Endothelial cell of umbilical vein (primary cell): ENCODE data around the gene SLC24A3. TPM values are rescaled to one million over a fixed set of nuclear protein-coding genes. Genes with fewer than 3 reads are reported as not detected.

Source experiments
- BruUV-seq: library from RNA; stranded (reverse); fragments of 400-500 nt; replicated peaks from 2 replicates; lab custom pipeline; 2021; lab: Mats Ljungman, UMichigan
- CTCF ChIA-PET: fragments of 300-600, 350-600 bp; sonication (Branson Sonifier 250); formaldehyde crosslinking; loops from one replicate; lab custom pipeline; 2021; ENCODE audit warnings: antibody characterized with exemption, inconsistent platforms; lab: Charles Lee
- POLR2A ChIA-PET: fragments of 300-600, 350-600 bp; sonication (Branson Sonifier 250); formaldehyde crosslinking; loops from one replicate; lab custom pipeline; 2021; ENCODE audit warnings: antibody characterized with exemption, inconsistent platforms; lab: Charles Lee
- DNase-seq: peaks from one replicate; pipeline ENCODE4 v3.0.0-alpha.2; 2011; ENCODE audit warnings: low read depth, low spot score
- FAIRE-seq: peaks from 2 replicates; lab custom pipeline; 2011; peaks lifted over from hg19 to GRCh38; lab: Jason Lieb, UNC
- H2AFZ ChIP-seq: 2 replicates; pipeline ENCODE4 v1.6.0; 2012; ENCODE audit warnings: low read depth, low read length, control low read depth, inconsistent platforms
- H3K27ac ChIP-seq: 2 replicates; pipeline ENCODE4 v1.5.1; 2011; ENCODE audit warnings: low read depth, mild to moderate bottlenecking, control low read depth, low read length, moderate library complexity; ENCODE audit not compliant: insufficient read depth
- H3K27me3 ChIP-seq, 2 experiments: 2 replicates each; pipeline versions ENCODE4 v1.6.0 to v1.6.1; 2011; ENCODE audit warnings: low read length in 2 of 2, mixed read lengths in 1 of 2; ENCODE audit not compliant: control insufficient read depth in 2 of 2, insufficient read depth in 2 of 2
- H3K36me3 ChIP-seq, 2 experiments: 2 replicates in 1 of 2; 3 replicates in 1 of 2; pipeline ENCODE4 v1.5.1; 2011; ENCODE audit warnings: low read length in 2 of 2, mild to moderate bottlenecking in 1 of 2, moderate library complexity in 1 of 2; ENCODE audit not compliant: control insufficient read depth in 2 of 2, insufficient read depth in 2 of 2; ENCODE audit errors: extremely low read depth in 1 of 2
- H3K4me1 ChIP-seq: 3 replicates; pipeline ENCODE4 v1.5.1; 2011; ENCODE audit warnings: mild to moderate bottlenecking, low read length; ENCODE audit not compliant: control insufficient read depth, insufficient read depth; ENCODE audit errors: extremely low read depth
- H3K4me2 ChIP-seq: 2 replicates; pipeline ENCODE4 v1.6.1; 2011; ENCODE audit warnings: low read length, control low read depth, mixed read lengths; ENCODE audit not compliant: insufficient read depth
- H3K4me3 ChIP-seq, 3 experiments: fragments of 200-600 bp in 1 of 3; sonication (generic), shearing (Covaris generic) in 1 of 3; replicated peaks in 1 of 3; 2 replicates each; pipeline ENCODE4 v1.5.1; 2011 to 2016; ENCODE audit warnings: control low read depth in 3 of 3, low read length in 3 of 3, mild to moderate bottlenecking in 2 of 3, inconsistent platforms in 1 of 3, low read depth in 1 of 3, moderate library complexity in 1 of 3; ENCODE audit not compliant: insufficient read depth in 1 of 3
- H3K79me2 ChIP-seq: 2 replicates; pipeline ENCODE4 v1.6.0; 2012; ENCODE audit warnings: low read length, inconsistent platforms; ENCODE audit not compliant: control insufficient read depth, insufficient read depth
- H3K9ac ChIP-seq: replicated peaks from 2 replicates; pipeline ENCODE3; 2011; ENCODE audit warnings: low read length, control low read depth; ENCODE audit not compliant: insufficient read depth; ENCODE audit errors: extremely low read depth
- H3K9me1 ChIP-seq: replicated peaks from 3 replicates; pipeline ENCODE4 v1.6.0; 2011; ENCODE audit warnings: mild to moderate bottlenecking, low read length; ENCODE audit not compliant: control insufficient read depth, insufficient read depth; ENCODE audit errors: extremely low read depth
- H3K9me3 ChIP-seq: replicated peaks from 2 replicates; pipeline ENCODE4 v1.5.1; 2012; ENCODE audit warnings: low read length, inconsistent platforms; ENCODE audit not compliant: control insufficient read depth, insufficient read depth
- H4K20me1 ChIP-seq: replicated peaks from 2 replicates; pipeline ENCODE3; 2011; ENCODE audit warnings: mild to moderate bottlenecking, low read length; ENCODE audit not compliant: control insufficient read depth, insufficient read depth; ENCODE audit errors: extremely low read depth
- EZH2 ChIP-seq: IDR thresholded peaks from 2 replicates; pipeline ENCODE4 v1.6.1; 2012; ENCODE audit warnings: borderline replicate concordance, low read depth, mild to moderate bottlenecking, moderate library complexity, low read length, inconsistent platforms; ENCODE audit not compliant: severe bottlenecking
- FOS ChIP-seq: IDR thresholded peaks from 2 replicates; pipeline ENCODE4 v1.6.1; 2011; ENCODE audit warnings: mild to moderate bottlenecking, low read length, moderate library complexity, borderline replicate concordance; ENCODE audit not compliant: insufficient read depth
- GATA2 ChIP-seq: IDR thresholded peaks from 2 replicates; pipeline ENCODE4 v1.7.0; 2011; ENCODE audit warnings: low read depth, mild to moderate bottlenecking, moderate library complexity, mixed read lengths, low read length; ENCODE audit not compliant: insufficient read length, insufficient read depth
- JUN ChIP-seq: IDR thresholded peaks from 2 replicates; pipeline ENCODE4 v1.6.1; 2011; ENCODE audit warnings: borderline replicate concordance, low read depth; ENCODE audit not compliant: insufficient read length, insufficient read depth
- MAX ChIP-seq: IDR thresholded peaks from 2 replicates; pipeline ENCODE4 v1.6.1; 2011; ENCODE audit not compliant: insufficient read depth, insufficient read length
- MYC ChIP-seq: IDR thresholded peaks from one replicate; pipeline ENCODE4 v1.6.1; 2011; ENCODE audit warnings: mild to moderate bottlenecking, low read depth, low read length
- POLR2A ChIP-seq: IDR thresholded peaks from 2 replicates; pipeline ENCODE4 v1.6.1; 2012; ENCODE audit warnings: low read depth, mild to moderate bottlenecking, control low read depth, low read length
- POLR2AphosphoS5 ChIP-seq: IDR thresholded peaks from 2 replicates; pipeline ENCODE4 v1.6.1; 2012; ENCODE audit warnings: low read depth, mild to moderate bottlenecking, control low read depth, low read length, moderate library complexity; ENCODE audit not compliant: insufficient read depth
- dilution Hi-C: fragments of 300-500 bp; cut with MboI; formaldehyde crosslinking; loops from one replicate; pipeline ENCODE4 v1.15.0; 2019; ENCODE audit warnings: low sequenced_read_pairs; ENCODE audit not compliant: extremely low pct_ligation_motif_present
- intact Hi-C: fragments of 100-400 bp; cut with micrococcal nuclease; formaldehyde crosslinking; loops from one replicate; pipeline ENCODE4 v1.10.0; 2022
- polyA plus RNA-seq, 4 experiments: library from polyadenylated mRNA; depleted of rRNA in 3 of 4; stranded (reverse) in 3 of 4; unstranded in 1 of 4; fragments of >200 nt; gene quantifications; 2 replicates each; pipeline versions ENCODE4 v1.2.1 to v1.2.3, GENCODE V29; 2011 to 2012; ENCODE audit warnings: missing spikeins in 1 of 4
- total RNA-seq: library from RNA; stranded (reverse); gene quantifications from 2 replicates; pipeline ENCODE4 v1.2.3, GENCODE V29; 2021
- TF ChIP-seq, protein P1 (sequence below), 2 donors: IDR thresholded peaks; 1 replicate in 1 of 2; 2 replicates in 1 of 2; pipeline ENCODE4 v1.5.1; 2011; ENCODE audit warnings: low read length in 2 of 2, mild to moderate bottlenecking in 2 of 2, moderate library complexity in 2 of 2, control low read depth in 1 of 2, inconsistent platforms in 1 of 2, low read depth in 1 of 2; ENCODE audit not compliant: insufficient read depth in 1 of 2; ENCODE audit errors: extremely low read depth in 1 of 2

Gene SLC24A3
- total and polyA plus RNA-seq, 2 donors (not counting 3 experiments of a cell fraction or from before 2014, with no cell fraction given): not detected

DNA sequence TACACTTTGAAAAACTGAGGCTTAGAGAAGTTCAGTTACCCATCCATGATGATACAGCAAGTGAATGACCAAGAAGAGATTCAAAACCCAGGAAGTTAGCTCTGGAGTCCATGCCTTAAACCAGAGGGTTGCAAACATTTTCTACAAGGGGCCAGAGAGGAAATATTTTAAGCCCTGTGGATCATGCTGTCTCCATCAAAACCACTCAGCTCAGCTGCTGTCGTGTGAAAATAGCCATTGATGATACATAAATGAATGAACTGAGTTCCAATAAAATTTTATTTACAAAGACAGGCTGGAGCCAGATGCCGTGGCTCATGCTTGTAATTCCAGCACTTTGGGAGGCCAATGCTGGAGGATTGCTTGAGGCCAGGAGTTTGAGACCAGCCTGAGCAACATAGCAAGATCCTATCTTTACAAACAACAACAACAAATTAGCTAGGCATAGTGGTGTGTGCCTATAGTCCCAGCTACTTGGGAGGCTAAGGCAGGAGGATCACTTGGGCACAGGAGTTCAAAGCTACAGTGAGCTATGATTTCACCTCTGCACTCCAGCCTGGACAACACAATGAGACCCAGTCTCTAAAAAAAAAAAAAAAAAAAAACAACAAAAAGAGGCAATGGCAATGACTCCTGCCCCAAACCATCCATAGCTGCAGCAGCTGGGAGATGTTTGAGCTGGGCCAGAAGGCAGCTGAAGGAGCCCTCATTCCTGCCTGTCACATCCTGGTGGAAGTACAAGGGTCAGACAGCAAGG is 501.6 kb downstream of the SLC24A3 start:
- H3K9me1 ChIP-seq: no peaks in the 10 kb centered on the region
- H2AFZ ChIP-seq: no peak overlapping the region
- H3K79me2 ChIP-seq: no peaks in the 10 kb centered on the region
- BruUV-seq: no TSS peak
- TF ChIP-seq EZH2: no peak
- TF ChIP-seq, protein P1, sequence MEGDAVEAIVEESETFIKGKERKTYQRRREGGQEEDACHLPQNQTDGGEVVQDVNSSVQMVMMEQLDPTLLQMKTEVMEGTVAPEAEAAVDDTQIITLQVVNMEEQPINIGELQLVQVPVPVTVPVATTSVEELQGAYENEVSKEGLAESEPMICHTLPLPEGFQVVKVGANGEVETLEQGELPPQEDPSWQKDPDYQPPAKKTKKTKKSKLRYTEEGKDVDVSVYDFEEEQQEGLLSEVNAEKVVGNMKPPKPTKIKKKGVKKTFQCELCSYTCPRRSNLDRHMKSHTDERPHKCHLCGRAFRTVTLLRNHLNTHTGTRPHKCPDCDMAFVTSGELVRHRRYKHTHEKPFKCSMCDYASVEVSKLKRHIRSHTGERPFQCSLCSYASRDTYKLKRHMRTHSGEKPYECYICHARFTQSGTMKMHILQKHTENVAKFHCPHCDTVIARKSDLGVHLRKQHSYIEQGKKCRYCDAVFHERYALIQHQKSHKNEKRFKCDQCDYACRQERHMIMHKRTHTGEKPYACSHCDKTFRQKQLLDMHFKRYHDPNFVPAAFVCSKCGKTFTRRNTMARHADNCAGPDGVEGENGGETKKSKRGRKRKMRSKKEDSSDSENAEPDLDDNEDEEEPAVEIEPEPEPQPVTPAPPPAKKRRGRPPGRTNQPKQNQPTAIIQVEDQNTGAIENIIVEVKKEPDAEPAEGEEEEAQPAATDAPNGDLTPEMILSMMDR (IDR thresholded peaks at IDR 0.05; ENCODE audit: extremely low read depth in 1 of 2, insufficient read depth in 1 of 2, low read depth in 1 of 2, low read length in 2 of 2): no peak
- no peak for TF ChIP-seq POLR2A
- TF ChIP-seq POLR2AphosphoS5: no peak
- TF ChIP-seq MYC: no peak
- no peak for TF ChIP-seq MAX
- TF ChIP-seq GATA2: no peak
- no peak for TF ChIP-seq JUN
- TF ChIP-seq FOS: no peak
- POLR2A ChIA-PET: no interaction called here
- no peak overlapping the region for H3K4me3 ChIP-seq
- no peak for FAIRE-seq
- CTCF ChIA-PET: interaction anchor here (0.6 to 1.7 kb wide), 8 partner anchors 11 to 281 kb away, joined by 3 to 8 read pairs (median 3); no protein-coding TSS in a partner anchor
- peaks cover 7 to 10% of the 10 kb centered on the region in 2 experiments for H3K27me3 ChIP-seq
- intact Hi-C loops (no loop called here), dilution Hi-C loops (no loop called here)
- no peak overlapping the region for H3K27ac ChIP-seq
- DNase-seq: no peak
- no peak overlapping the region for H3K4me2 ChIP-seq
- H3K9ac ChIP-seq: no peak overlapping the region
- H3K36me3 ChIP-seq: no peaks in the 10 kb centered on the region
- H4K20me1 ChIP-seq: no peaks in the 10 kb centered on the region
- H3K4me1 ChIP-seq: no peaks in the 10 kb centered on the region
- H3K9me3 ChIP-seq: no peaks in the 10 kb centered on the region
